Measurements from ENCODE around the gene TFDP2. TPM values are rescaled to one million over a fixed set of nuclear protein-coding genes. Genes with fewer than 3 reads are reported as not detected.

TFDP2 gene
- total and polyA plus RNA-seq, 2 of the 8 experiments (the other 6 are each of a cell fraction or from before 2014, with no cell fraction given): 41.1 to 119 TPM

DNA sequence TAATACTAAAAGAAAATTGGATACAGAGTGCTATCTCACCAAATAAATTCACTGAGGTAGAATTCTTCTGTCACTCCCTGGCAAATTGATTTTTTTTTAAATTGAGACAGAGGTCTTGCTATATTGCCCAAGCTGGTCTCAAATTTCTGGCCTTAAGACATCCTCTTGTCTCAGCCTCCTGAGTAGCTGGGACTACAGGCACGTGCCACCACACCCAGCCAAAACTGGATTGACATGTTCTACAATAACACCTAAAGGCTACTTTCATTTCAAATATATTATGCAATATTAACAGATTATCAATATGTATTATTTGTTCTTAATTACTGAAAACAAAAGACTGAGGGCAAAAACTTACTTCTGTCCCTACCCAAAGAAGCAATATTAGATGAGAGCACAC, 36.7 kb downstream of the TFDP2 start (continued):
- TF ChIP-seq, protein P1, sequence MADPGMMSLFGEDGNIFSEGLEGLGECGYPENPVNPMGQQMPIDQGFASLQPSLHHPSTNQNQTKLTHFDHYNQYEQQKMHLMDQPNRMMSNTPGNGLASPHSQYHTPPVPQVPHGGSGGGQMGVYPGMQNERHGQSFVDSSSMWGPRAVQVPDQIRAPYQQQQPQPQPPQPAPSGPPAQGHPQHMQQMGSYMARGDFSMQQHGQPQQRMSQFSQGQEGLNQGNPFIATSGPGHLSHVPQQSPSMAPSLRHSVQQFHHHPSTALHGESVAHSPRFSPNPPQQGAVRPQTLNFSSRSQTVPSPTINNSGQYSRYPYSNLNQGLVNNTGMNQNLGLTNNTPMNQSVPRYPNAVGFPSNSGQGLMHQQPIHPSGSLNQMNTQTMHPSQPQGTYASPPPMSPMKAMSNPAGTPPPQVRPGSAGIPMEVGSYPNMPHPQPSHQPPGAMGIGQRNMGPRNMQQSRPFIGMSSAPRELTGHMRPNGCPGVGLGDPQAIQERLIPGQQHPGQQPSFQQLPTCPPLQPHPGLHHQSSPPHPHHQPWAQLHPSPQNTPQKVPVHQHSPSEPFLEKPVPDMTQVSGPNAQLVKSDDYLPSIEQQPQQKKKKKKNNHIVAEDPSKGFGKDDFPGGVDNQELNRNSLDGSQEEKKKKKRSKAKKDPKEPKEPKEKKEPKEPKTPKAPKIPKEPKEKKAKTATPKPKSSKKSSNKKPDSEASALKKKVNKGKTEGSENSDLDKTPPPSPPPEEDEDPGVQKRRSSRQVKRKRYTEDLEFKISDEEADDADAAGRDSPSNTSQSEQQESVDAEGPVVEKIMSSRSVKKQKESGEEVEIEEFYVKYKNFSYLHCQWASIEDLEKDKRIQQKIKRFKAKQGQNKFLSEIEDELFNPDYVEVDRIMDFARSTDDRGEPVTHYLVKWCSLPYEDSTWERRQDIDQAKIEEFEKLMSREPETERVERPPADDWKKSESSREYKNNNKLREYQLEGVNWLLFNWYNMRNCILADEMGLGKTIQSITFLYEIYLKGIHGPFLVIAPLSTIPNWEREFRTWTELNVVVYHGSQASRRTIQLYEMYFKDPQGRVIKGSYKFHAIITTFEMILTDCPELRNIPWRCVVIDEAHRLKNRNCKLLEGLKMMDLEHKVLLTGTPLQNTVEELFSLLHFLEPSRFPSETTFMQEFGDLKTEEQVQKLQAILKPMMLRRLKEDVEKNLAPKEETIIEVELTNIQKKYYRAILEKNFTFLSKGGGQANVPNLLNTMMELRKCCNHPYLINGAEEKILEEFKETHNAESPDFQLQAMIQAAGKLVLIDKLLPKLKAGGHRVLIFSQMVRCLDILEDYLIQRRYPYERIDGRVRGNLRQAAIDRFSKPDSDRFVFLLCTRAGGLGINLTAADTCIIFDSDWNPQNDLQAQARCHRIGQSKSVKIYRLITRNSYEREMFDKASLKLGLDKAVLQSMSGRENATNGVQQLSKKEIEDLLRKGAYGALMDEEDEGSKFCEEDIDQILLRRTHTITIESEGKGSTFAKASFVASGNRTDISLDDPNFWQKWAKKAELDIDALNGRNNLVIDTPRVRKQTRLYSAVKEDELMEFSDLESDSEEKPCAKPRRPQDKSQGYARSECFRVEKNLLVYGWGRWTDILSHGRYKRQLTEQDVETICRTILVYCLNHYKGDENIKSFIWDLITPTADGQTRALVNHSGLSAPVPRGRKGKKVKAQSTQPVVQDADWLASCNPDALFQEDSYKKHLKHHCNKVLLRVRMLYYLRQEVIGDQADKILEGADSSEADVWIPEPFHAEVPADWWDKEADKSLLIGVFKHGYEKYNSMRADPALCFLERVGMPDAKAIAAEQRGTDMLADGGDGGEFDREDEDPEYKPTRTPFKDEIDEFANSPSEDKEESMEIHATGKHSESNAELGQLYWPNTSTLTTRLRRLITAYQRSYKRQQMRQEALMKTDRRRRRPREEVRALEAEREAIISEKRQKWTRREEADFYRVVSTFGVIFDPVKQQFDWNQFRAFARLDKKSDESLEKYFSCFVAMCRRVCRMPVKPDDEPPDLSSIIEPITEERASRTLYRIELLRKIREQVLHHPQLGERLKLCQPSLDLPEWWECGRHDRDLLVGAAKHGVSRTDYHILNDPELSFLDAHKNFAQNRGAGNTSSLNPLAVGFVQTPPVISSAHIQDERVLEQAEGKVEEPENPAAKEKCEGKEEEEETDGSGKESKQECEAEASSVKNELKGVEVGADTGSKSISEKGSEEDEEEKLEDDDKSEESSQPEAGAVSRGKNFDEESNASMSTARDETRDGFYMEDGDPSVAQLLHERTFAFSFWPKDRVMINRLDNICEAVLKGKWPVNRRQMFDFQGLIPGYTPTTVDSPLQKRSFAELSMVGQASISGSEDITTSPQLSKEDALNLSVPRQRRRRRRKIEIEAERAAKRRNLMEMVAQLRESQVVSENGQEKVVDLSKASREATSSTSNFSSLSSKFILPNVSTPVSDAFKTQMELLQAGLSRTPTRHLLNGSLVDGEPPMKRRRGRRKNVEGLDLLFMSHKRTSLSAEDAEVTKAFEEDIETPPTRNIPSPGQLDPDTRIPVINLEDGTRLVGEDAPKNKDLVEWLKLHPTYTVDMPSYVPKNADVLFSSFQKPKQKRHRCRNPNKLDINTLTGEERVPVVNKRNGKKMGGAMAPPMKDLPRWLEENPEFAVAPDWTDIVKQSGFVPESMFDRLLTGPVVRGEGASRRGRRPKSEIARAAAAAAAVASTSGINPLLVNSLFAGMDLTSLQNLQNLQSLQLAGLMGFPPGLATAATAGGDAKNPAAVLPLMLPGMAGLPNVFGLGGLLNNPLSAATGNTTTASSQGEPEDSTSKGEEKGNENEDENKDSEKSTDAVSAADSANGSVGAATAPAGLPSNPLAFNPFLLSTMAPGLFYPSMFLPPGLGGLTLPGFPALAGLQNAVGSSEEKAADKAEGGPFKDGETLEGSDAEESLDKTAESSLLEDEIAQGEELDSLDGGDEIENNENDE (IDR thresholded peaks at IDR 0.05; ENCODE audit: insufficient replicate concordance, low read length): no peak
- TF ChIP-seq GTF2F1 (IDR thresholded peaks at IDR 0.05; ENCODE audit: borderline replicate concordance, low read depth, low read length) (no peak), ZNF274 (IDR thresholded peaks at IDR 0.05; ENCODE audit: borderline replicate concordance, extremely low read depth, low read length) (no peak), HDAC2 (IDR thresholded peaks at IDR 0.05; ENCODE audit: borderline replicate concordance in 1 of 2, low read depth in 2 of 2, low read length in 2 of 2) (no peak), SIN3A (conservative IDR thresholded peaks at IDR 0.05 in 1 of 2, IDR thresholded peaks at IDR 0.05 in 1 of 2; ENCODE audit: low read depth in 1 of 2, low read length in 2 of 2) (no peak), SP2 (IDR thresholded peaks at IDR 0.05; ENCODE audit: low read length) (no peak), RBBP5 (IDR thresholded peaks at IDR 0.05; ENCODE audit: borderline replicate concordance, low read depth, low read length) (no peak), BCL11A (IDR thresholded peaks at IDR 0.05; ENCODE audit: low read depth in 2 of 2, low read length in 2 of 2) (no peak), CBX8 (IDR thresholded peaks at IDR 0.05; ENCODE audit: borderline replicate concordance, low read depth, low read length) (no peak), TAF1 (IDR thresholded peaks at IDR 0.05; ENCODE audit: low read depth, low read length) (no peak), BRCA1 (IDR thresholded peaks at IDR 0.05; ENCODE audit: low read depth, low read length) (no peak), SIRT6 (IDR thresholded peaks at IDR 0.05; ENCODE audit: low read length) (no peak)

Measured in H1 (cell line).